ENCODE data around the gene OR2V1.
"Not testable (repeated sequence)": the region's sequence is repeated elsewhere in the genome, so short reads cannot be mapped to it uniquely, and the experiment has no call there.

The OR2V1 gene

GRCh38 chr5:181151146-181151545 is 20.2 kb upstream of the OR2V1 start:
- in situ Hi-C loops (cut with HindIII; ENCODE audit: low pct_unique_long_range_greater_than_20kb, low sequenced_read_pairs): no loop called here
- TF ChIP-seq JUND (IDR thresholded peaks at IDR 0.05; ENCODE audit: low read depth): no peak
- DNase-seq (ENCODE audit: low read depth in 1 of 2, low spot score in 1 of 2): peak in 1 of 2 experiments; percentile 32

DNA sequence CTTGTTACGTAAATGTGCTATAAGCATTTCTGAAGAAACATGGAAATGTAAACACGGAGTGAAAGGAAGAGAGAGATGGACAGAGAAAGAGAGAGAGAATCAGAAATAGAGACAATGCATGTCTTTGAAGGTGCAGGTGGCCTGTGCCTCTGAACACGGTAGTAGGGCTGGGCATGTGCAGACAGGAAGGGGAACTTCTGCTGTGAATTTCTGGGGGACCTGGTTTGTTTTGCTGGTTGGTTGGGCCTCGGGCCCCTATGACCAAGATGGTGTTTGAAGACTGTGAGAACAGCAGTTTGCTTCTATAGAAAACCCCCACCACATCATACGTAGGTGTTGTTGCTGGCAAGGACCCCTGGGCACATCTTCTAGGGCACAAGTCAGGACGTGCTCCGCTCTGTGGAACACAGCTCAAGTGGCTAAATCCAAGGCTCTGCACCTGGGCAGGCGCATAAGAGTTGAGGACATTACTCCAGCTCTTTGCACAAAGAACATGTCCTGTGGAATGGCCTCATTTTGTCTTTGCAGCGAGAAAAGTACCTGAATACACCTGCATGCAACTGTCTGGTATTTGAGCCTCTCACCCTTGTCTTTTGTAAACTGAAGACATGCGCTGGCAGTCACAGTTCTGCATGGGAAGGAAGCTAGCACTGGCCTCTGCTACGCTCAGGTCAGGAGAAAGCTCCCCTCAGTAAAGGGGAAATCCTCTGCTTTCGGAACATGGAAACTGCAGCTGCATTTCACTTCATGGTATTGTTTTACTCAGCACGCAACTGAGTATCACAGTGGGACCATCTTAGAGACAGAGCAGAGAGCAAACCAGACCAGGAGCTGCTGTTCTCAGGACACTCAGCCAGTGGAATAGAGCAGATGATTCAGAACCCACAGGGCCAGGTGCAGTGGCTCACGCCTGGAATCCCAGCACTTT is 19.1 kb upstream of the OR2V1 start:
- no peak for DNase-seq (ENCODE audit: low read depth in 1 of 2, low spot score in 1 of 2)
- in situ Hi-C loops (cut with HindIII; ENCODE audit: low pct_unique_long_range_greater_than_20kb, low sequenced_read_pairs): no loop called here
- TF ChIP-seq JUND (IDR thresholded peaks at IDR 0.05; ENCODE audit: low read depth): no peak

- in situ Hi-C loops (cut with HindIII; ENCODE audit: low pct_unique_long_range_greater_than_20kb, low sequenced_read_pairs): no loop called here
- no peak for TF ChIP-seq JUND (IDR thresholded peaks at IDR 0.05; ENCODE audit: low read depth)
- peak in 1 of 2 experiments; percentile 18 for DNase-seq (ENCODE audit: low read depth in 1 of 2, low spot score in 1 of 2)
These were observed 18.4 kb upstream of the OR2V1 start for GRCh38 chr5:181149355-181149754.

DNA sequence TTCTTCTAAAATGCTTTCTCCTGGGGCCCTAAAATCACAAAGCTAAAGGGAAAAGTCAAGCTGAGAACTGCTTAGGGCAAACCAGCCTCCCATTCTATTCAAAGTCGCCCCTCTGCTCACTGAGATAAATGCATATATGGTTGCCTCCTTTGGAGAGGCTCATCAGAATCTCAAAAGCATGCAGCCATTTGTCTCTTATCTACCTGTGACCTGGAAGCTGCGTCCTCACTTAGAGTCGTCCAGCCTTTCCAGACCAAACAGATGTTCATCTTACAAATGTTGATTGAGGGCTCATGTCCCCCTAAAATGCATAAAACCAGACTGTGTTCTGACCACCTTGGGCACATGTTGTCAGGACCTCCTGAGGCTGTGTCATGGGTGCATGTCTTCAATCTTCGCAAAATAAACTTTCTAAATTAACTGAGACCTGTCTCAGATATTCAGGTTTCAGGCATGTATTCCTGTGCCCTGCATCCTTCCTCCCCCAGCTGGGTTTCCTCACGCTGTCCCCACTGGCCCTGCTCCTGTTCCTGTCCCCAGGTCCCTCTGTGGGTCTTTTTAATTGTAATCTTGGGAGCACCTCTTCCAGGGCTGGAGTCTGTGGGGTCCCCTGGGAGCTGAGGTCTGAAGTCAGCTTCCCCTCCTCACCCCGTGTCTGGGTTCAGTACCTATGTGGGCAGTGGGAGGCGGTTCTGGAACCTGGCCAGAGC is 16.1 kb upstream of the OR2V1 start, which contains the start of gene OR2V2:
Gene OR2V2 (plus strand): TSS at position 660 of the 710 bp plus-strand sequence. CDS start 7,357 bp downstream, outside the sequence.
- in situ Hi-C loops (cut with HindIII; ENCODE audit: low pct_unique_long_range_greater_than_20kb, low sequenced_read_pairs); DNase-seq (ENCODE audit: low read depth in 1 of 2, low spot score in 1 of 2): not testable (repeated sequence)

GRCh38 chr5:181145133-181145532 is 14.2 kb upstream of the OR2V1 start:
- in situ Hi-C loops (cut with HindIII; ENCODE audit: low pct_unique_long_range_greater_than_20kb, low sequenced_read_pairs): no loop called here
- no peak for DNase-seq (ENCODE audit: low read depth in 1 of 2, low spot score in 1 of 2)
- no peak for TF ChIP-seq JUND (IDR thresholded peaks at IDR 0.05; ENCODE audit: low read depth)

DNA sequence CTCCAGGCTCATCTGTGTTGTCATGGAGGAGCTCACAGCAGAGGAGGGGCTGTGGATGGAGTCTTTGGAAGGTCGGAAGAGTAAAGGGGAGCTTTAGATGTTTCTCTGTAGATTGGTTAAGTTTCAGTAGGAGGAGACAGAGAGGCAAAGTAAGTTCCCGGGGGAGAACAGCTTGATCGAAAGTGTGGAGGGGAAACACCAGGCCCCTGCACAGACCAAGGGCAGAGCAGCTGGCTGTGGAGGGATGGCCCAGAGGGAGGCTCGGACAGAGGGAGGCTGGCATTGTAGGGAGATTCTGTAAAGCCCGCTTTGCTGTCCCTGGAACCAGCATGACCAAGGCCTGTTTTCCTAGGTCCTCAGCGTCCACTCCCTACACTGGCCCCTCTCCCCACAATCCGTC is 11.1 kb upstream of the OR2V1 start:
- in situ Hi-C loops (cut with HindIII; ENCODE audit: low pct_unique_long_range_greater_than_20kb, low sequenced_read_pairs): no loop called here

GRCh38 chr5:181140766-181141165 is 9.8 kb upstream of the OR2V1 start:
- DNase-seq (ENCODE audit: low read depth in 1 of 2, low spot score in 1 of 2): no peak
- TF ChIP-seq JUND (IDR thresholded peaks at IDR 0.05; ENCODE audit: low read depth): no peak
- in situ Hi-C loops (cut with HindIII; ENCODE audit: low pct_unique_long_range_greater_than_20kb, low sequenced_read_pairs): no loop called here

More for the DNA sequence above, 11.1 kb upstream of the OR2V1 start:
- no peak for DNase-seq (ENCODE audit: low read depth in 1 of 2, low spot score in 1 of 2)
- no peak for TF ChIP-seq JUND (IDR thresholded peaks at IDR 0.05; ENCODE audit: low read depth)

- TF ChIP-seq JUND (IDR thresholded peaks at IDR 0.05; ENCODE audit: low read depth): no peak
- DNase-seq (ENCODE audit: low read depth in 1 of 2, low spot score in 1 of 2): no peak
- in situ Hi-C loops (cut with HindIII; ENCODE audit: low pct_unique_long_range_greater_than_20kb, low sequenced_read_pairs): no loop called here
These were observed 7.3 kb upstream of the OR2V1 start for GRCh38 chr5:181138258-181138657.

GRCh38 chr5:181136361-181136955 is 5.5 kb upstream of the OR2V1 start:
- in situ Hi-C loops (cut with HindIII; ENCODE audit: low pct_unique_long_range_greater_than_20kb, low sequenced_read_pairs): no loop called here

DNA sequence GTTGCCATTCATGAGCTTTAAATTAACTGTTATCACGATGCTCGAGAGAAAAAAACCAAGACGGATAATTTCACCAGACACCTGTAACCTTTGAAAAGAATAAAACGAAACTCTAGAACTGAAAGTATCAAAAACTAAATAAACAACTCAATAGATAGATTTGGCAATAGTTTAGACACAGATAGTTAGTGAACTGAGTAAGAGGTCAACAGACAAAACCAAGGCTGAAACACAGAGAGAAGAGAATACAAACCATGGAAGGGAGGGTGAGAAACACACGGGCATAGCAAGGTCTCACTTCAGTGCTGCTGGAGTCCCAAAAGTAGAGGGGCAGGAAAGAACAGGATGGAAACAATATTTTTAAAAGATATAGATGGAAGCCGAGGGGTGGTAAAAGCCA is 3.3 kb upstream of the OR2V1 start:
- in situ Hi-C loops (cut with HindIII; ENCODE audit: low pct_unique_long_range_greater_than_20kb, low sequenced_read_pairs): no loop called here
- TF ChIP-seq JUND (IDR thresholded peaks at IDR 0.05; ENCODE audit: low read depth): no peak
- no peak for DNase-seq (ENCODE audit: low read depth in 1 of 2, low spot score in 1 of 2)

More at GRCh38 chr5:181136361-181136955, 5.5 kb upstream of the OR2V1 start:
- TF ChIP-seq JUND (IDR thresholded peaks at IDR 0.05; ENCODE audit: low read depth): no peak
- no peak for DNase-seq (ENCODE audit: low read depth in 1 of 2, low spot score in 1 of 2)

GRCh38 chr5:181133610-181134231 is 2.8 kb upstream of the OR2V1 start:
- in situ Hi-C loops (cut with HindIII; ENCODE audit: low pct_unique_long_range_greater_than_20kb, low sequenced_read_pairs): no loop called here
- DNase-seq (ENCODE audit: low read depth in 1 of 2, low spot score in 1 of 2): peak in 1 of 2 experiments; percentile 68
- TF ChIP-seq JUND (IDR thresholded peaks at IDR 0.05; ENCODE audit: low read depth): no peak

- no peak for TF ChIP-seq JUND (IDR thresholded peaks at IDR 0.05; ENCODE audit: low read depth)
These were observed 2.1 kb upstream of the OR2V1 start for GRCh38 chr5:181133083-181133482.

More at GRCh38 chr5:181133083-181133482, 2.1 kb upstream of the OR2V1 start:
- in situ Hi-C loops (cut with HindIII; ENCODE audit: low pct_unique_long_range_greater_than_20kb, low sequenced_read_pairs): no loop called here
- DNase-seq (ENCODE audit: low read depth in 1 of 2, low spot score in 1 of 2): no peak
